ENCODE measurements around the gene ALG14.

- TF ChIP-seq CTCF (IDR thresholded peaks at IDR 0.05; ENCODE audit: low read depth, low read length, poor library complexity, severe bottlenecking) (no peak), EZH2phosphoT487 (IDR thresholded peaks at IDR 0.05; ENCODE audit: borderline replicate concordance, low read length) (no peak)
Measured at GRCh38 chr1:95002164-95002539, 70.6 kb downstream of the ALG14 start.

Measured in DOHH2 (cell line).